NCI-H748 treated with DMSO at 0.1 percent for 48 hours (cell line): Measurements from ENCODE around the gene MRTFA.
"Not testable (repeated sequence)": the region's sequence is repeated elsewhere in the genome, so short reads cannot be mapped to it uniquely, and the experiment has no call there.

Experiments
- DNase-seq: peaks from one replicate; lab custom pipeline; 2025; lab: John Stamatoyannopoulos, UW

MRTFA gene

DNA sequence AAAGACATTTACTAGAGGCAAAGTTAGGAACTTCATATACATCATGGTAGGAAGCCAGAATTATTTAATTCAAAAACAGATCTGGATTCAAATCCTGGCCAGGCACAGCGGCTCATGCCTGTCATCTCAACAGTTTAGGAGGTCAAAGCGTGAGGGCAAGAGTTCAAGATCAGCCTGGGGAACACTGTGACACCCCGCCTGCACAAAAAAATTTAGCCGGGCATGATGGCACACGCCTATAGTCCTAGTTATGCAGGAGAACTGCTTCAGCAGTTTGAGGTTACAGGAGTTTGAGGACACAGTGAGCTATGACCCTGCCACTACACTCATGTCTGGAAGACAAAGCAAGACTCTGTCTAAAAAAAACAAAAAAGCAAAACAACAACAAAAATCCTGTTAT, 8.9 kb downstream of the MRTFA start:
- no peak for DNase-seq

DNA sequence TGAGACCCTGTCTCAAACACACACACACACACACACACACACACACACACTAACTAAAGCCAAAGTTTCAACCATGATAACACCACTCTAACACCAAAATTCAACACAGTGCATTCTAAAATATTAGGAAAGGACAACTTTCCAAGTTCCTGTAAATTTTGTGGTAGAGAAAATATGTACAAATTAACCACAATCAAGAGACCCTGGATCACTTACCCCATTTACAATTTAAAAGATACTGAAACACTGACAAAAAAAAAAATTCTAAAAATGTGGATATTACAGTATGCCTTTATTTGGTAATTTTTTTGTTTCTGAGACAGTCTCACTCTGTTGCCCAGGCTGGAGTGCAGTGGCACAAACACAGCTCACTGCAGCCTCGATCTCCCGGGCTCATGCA, 9.7 kb downstream of the MRTFA start:
- no peak for DNase-seq

DNA sequence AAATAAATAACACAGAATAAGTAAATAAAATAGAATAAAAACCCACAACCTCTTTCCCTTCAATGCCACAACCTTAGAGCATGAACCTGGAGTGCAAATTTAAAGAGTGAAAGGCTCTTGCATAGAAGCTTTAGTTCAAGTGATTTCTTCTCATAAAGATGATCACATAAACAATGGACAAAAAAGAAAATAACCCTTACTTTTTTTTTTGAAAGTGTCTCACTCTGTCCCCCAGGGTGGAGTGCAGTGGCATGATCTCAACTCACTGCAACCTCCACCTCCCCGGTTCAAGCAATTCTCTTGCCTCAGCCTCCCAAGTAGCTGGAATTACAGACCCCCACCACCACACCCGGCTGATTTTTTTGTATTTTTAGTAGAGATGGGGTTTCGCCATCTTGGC, 10.7 kb downstream of the MRTFA start:
- DNase-seq: not testable (repeated sequence)

DNA sequence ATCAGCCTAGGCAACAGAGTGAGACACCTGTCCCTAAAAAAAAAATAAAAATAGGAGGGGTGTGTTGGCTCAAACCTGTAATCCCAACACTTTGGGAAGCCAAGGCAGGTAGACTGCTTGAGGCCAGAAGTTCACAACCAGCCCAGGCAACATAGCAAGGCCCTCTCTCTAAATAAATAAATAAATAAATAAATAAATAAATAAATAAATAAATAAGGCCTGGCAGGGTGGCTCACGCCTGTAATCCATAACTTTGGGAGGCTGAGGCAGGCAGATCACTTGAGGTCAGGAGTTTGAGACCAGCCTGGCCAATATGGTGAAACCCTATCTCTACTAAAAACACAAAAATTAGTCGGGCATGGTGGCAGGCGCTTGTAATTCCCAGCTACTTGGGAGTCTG, 11.2 kb downstream of the MRTFA start:
- not testable (repeated sequence) for DNase-seq

DNA sequence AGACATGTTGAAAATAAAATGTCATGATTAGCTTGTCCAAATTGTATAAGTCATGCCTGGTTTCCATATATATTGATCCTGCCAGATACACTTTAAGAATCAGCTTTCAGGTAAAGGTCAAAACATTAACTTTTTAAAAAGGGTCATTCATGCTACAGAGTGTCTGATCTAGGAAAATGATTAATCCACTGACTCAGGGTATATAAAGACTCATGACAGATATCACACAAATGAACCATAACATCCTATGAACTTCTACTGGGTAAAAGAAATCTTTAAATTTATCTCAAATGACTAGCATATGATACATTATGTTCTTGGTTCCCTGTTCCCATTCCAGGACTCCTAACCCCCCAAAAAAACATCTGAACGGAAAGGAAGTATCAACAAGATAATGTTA, 11.7 kb downstream of the MRTFA start:
- no peak for DNase-seq

DNA sequence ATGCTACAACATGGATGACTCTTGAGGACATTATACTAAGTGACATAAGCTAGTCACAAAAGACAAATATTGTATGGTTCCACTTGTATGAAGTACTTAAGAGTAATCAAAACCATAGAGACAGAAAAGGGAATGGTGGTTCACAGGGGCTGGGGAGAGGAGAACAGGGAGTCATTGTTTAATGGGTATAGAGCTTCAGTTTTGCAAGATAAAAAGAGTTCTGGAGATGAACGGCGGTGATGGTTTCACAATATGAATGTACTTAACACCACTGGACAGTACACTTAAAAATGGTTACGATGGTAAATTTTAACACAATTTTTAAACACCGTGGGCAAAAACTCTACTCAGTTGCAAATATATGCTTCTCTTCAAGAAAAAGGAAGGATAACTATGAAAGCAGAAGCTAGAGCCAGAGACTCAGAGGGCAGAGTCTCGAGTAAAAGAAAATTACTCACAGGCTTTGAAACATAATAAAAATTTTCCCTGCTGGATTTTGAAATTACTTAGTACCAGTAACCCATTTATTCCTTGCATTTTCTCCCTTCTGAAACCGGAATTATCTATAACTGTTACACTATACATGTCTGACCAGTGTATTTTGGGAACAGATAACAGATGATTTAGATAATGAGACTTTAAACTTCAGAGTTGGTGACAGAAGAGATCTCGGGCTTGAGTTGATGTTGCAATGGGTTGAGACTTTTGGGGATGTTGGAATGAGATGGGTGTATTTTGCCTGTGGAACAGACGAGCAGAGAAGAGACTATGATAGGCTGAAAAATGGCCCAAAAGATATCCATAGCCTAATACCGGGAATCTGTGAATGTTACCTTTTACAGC, 15.0 kb downstream of the MRTFA start:
- DNase-seq: no peak

DNA sequence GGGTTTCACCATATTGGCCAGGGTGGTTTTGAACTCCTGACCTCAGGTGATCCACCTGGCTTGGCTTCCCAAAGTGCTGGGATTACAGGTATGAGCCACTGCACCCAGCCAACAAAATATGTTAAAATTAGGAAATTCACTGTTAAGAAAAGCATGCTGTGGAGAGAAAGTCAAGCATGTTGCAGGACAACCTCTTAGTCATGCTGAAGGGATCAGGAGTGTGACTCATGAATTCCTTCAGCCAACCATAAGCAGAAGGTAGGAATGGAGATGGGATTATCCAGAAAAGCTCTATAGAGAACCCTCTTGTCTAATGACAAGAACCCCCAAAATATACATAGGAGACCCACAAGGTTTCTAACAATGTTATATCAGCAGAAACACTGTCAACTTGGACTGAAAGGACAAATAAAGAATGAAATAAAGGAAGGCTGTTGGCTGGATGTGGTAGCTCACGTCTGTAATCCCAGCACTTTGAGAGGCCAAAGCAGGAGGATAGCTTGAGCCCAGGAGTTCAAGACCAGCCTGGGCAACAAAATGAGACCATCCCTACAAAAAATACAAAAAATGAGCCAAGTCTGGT, 16.0 kb downstream of the MRTFA start:
- DNase-seq: no peak

DNA sequence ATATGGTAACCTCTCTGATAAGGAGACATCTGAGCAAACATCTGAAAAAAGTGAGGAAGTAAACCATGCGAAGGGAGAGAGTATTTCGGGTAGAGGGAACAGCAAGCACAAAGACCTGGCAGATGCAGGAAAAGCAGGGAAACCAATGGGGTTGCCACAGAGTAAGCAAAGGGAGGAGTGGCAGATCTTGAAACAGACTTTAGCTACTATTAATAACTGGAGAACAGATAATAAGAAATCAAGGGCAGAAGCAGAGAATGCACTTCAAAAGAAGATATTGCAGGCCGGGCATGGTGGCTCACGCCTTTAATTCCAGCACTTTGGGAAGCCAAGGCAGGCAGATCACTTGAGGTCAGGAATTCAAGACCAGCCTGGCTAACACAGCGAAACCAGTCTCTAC, 18.1 kb downstream of the MRTFA start:
- no peak for DNase-seq

DNA sequence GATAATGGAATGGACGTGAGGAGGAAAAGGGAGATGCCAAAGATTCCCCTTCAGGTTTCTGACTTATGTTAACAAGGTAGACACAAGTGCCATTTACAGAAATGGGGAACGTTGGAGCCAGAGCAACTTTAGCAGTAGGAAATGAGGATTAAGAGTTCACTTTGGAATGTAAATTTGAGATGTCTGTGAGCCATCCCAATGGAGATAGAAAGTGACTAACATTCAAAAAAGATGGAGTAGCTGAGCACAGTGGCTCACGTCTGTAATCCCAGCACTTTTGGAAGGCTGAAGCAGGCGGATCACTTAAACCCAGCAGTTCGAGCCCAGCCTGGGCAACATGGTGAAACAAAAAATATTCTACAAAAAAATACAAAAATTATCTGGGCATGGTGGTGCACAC, 19.9 kb downstream of the MRTFA start:
- no peak for DNase-seq

DNA sequence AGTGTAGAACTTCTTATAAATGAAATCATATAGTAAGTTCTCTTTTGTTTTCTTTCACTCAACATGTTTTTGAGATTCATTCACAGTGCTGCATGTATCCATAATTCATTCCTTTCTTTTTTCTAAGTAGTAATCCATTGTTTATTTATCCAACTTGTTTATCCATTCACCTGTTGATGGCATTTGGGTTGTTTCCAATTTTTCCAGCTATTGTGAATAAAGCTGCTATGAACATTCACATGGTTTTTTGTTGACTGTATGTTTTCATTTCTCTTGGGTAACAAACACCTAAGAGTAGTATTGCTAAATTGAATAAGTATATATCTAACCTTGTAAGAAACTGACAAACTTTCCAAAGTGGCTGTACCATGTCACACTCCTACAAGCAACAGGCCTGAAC, 23.5 kb downstream of the MRTFA start:
- DNase-seq: no peak

DNA sequence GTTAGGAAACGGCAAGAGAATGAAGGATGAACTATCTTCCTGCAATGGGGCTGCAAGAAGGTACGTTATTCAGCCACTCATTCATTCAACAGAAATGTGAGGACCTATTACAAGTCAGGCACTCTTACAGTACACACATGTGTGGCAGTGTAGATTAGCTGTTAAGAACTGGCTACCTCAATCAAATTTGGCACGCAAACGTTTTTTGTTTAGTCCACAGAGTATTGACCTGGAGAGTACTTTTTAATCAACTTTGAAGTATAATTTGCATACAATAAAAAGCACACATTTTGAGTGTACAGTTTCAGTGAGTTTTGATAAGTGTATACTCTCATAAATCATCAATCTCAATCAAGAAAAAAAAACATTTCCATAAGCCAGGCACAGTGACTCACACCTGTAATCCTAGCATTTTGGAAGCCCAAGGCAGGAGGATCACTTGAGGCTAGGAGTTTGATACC, 24.2 kb downstream of the MRTFA start:
- no peak for DNase-seq

DNA sequence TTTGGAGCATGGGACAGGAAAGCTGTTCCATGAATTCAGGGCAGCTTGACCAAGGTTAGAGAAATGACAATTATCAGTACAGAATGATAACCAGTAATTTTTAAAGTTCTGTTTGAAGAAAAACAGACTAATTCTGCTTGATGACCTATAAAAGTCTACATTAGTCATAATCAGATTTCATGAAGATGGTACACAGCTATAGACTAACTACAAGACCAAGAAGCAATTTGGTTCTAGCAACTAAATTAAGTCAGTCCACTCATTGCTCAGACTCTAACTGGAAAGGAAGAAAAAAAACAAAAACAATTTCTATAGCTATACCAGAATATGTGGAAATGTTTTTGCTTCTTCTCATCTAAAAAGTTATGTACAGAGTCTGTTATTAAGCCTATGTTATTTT, 24.9 kb downstream of the MRTFA start:
- DNase-seq: no peak

DNA sequence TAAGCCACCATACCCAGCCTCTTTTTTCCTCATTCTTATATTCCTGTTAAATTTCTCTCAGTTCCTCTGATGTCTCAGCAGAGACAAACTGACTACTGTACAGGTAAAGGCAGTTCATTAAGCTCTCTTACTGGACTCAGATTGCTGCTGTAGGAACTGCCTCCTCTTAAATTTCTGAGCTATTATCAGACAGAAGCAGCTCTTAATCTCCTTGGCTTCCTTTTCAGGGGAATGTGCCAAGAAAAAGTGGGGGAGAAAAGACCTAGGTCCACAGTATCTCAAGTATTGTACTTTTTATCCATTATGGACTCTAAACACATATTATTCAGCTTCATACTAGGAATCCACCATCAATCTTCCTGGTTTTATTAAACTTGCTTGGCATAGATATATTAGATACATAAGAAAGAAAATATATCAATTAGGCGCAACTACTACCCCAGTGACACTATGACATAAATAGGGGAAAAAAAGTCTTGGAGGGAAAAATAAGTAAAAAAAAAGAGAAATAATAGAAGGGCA, 26.1 kb downstream of the MRTFA start:
- DNase-seq: no peak

DNA sequence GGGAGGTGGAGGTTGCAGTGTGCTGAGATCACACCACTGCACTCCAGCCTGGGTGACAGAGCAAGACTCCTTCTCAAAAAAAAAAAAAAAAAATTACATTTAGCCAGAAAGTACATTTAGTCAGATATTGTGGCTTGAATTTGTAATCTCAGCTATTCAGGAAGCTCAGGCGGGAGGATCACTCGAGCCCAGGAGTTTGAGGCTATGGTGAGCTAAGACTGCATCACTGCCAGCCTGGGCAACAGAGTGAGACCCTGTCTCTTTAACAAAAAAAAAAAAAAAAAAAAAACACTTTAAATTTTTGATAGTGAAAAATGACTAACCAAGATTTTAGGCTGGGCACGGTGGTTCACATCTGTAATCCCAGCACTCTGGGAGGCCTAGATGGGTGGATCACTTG, 27.3 kb downstream of the MRTFA start:
- DNase-seq: no peak

DNA sequence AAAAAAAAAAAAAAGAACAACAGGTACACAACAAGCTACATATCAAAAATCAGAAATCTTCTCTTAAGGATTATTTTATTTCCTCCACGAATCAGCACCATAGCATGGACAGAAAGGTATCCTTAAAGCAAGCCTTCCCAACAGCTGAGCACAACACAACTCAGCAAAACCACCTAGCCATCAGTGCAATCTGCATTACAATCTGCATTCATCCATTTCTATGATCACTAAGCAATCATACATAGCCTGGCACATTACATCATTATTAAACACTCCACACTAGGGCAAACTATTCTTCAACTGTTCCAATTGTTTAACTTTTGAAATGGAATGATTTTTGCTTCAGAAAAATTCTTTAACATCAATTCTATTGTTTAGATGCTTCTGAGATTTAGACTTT, 29.0 kb downstream of the MRTFA start:
- DNase-seq: no peak

DNA sequence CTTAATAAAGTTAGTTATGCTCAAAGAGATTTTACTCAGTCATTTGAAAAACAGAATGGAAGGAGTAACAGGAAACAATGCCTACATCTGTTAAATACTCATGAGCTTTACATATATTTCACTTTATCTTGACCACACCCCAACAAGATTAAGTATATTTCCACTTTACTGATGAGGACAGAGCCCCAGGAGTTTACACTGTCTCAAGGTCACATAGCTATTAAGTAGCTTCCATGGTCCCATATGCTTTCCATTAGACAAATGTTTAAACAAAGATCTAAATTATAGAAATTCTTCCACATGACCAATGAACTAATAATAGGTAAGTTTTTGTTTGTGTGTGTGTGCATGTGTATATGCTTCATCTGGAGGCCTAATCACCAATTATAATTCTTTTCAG, 30.2 kb downstream of the MRTFA start:
- DNase-seq: no peak

DNA sequence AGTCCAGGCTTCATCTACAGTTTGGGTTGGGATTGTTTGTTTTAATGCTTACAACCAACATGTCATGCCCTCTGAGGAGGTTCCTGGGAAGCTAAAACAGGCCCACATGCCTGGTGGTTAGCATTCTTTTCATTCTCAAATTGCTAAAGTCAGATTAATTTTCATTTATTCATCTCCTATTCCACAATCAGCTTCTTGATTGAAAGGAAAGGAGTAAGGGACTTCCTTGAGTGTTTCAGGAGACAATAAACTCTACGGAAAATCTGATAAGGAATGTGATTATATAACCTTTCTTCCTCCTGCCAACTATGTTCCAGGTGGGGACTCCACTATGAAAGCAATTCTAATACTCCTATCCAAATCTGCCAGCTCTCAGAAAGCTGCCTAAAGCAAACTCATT, 30.8 kb downstream of the MRTFA start:
- DNase-seq: no peak

DNA sequence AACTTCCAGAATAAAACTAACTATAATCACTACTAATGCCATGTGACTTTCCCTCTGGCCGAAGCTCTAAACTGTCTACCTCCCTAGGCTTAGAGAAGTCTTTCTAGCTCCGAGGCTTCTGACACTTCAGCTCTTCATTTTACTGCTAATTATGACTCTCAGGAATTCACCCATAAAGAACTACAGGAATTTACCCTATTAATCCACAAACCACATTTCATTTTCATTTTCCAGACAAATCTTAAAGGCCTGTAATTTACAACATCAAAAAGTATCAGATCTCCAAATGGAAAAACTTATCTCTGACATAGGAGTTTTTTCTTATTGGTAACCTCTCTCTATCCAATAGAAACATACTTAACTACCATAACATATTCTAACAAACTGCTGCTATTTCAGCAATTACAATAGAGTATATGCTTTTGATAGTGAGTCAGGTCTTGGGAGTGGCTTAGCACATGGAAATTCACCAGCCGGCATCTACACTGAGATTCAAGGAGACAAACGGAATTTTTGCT, 33.4 kb downstream of the MRTFA start:
- no peak for DNase-seq

DNA sequence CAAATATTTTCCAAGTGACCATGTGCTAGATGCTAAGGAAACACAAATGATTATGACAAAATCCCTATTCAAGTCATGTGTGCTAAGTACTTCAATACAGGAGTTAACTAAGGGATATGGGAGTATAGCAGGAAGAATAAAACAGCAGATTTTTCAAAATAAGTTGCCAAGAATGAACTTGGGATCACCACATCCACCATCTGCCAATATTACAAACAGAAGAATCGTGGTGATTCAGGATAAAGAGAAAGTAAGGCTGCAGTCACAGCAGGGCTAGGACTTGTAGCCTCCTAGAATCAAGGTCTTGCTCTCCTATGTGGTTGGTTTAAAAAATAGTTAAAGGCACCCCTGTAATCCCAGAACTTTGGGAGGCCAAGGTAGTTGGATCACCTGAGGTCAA, 34.3 kb downstream of the MRTFA start:
- no peak for DNase-seq

DNA sequence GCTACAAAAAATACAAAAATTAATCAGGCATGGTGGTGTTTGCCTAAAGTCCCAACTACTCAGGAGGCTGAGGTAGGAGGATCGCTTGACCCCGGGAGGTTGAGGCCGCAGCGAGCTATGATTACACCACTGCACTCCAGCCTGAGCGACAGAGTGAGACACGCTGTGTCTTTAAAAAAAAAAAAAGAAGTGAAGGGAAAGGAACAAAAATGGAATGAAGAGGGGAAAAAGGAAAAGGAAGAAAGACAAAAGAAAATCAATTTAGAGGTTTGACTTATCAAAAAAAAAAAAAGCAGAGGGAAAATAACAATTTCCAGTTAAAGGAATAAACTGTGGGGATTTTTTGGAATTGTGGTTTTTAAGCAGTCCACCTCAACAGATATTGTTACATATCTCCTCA, 36.8 kb downstream of the MRTFA start:
- no peak for DNase-seq

DNA sequence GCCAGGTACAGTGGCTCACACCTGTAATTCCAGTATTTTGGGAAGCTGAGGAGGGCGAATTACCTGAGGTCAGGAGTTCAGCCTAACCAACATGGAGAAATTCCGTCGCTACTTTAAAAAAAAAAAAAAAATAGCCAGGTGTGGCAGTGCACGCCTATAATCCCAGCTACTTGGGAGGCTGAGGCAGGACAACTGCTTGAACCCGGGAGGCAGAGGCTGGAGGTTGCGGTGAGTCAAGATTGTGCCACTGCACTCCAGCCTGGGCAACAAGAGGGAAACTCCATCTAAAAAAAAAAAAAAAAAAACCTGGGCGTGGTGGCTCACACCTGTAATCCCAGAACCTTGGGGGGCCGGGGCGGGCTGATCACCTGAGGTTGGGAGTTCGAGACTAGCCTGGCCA, 37.8 kb downstream of the MRTFA start:
- DNase-seq: not testable (repeated sequence)

DNA sequence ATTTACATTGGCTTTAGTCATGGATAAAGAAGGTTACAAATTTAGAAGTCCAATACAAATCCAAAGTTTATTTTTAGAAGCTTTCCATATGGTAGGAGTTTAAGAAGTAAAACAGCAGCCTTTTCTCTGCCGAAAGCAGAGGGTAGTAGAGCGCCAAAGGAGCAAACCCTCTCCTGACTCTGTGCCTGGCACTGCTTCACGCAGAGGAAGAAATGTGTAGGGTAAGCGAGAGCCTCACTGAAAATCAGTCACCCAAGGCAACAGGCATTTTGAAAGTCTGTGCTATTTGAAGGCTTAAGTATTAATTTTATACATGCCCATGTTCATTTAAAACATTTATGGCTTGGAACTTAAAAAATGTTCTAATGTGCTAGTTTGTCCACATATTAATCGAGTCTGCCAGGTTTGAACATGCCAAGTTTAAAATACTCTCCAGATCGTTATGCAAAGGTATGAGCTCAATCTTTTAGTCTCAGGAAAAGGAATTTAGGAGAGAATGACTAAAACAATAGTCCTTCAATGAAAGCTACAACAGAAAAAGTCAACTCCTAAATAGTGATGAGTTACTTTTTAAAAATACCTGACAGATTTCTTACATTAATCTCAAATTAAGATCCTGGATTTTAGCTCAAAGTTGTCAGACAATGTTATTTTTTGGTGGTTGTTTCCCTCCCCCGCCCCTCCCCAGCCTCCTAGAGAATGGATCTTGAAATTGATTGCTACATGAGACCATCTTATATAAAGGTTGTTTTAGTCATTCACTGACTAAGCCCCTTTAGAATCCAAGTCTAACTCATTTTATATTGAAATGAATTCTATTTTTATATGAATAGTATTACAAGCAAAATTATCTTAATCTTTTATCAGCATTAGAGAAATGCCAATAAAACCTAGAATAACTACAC, 38.7 kb downstream of the MRTFA start:
- no peak for DNase-seq
